Neural progenitor cell (in vitro differentiated cells): ENCODE measurements around the gene DLG2.

Source experiments
- EZH2 ChIP-seq: fragments of 200-600 bp; sonication (generic); IDR thresholded peaks from 2 replicates; pipeline ENCODE4 v1.6.1; 2017; ENCODE audit warnings: antibody characterized with exemption, mild to moderate bottlenecking, moderate library complexity
- EZH2phosphoT487 ChIP-seq: fragments of 200-600 bp; sonication (generic); IDR thresholded peaks from 2 replicates; pipeline ENCODE4 v1.6.1; 2017; ENCODE audit warnings: antibody characterized with exemption
- TF ChIP-seq, protein P1 (sequence below): fragments of 200-600 bp; sonication (generic); IDR thresholded peaks from 2 replicates; pipeline ENCODE4 v1.5.1; 2017; ENCODE audit warnings: antibody characterized with exemption, mild to moderate bottlenecking

DNA sequence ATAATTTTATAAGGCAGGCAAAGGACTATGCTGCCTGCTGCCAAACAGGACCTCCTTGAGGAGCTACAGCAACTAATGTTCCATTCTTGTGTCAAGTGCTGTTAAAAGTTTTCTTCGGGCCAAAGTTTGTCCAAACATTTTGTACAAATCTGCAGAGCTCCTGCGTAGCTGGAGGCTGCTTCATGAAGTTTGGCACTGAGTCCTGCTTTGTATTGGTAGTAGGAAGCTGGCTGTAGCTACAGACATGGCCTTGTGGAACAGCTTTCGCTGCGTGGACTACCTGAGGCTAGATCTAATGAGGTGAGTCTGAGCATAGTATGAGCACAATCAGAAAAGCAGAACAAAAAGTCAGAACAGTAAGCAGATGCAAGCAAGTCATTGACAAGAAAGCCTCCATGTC is 528.1 kb downstream of the DLG2 start:
- TF ChIP-seq, protein P1, sequence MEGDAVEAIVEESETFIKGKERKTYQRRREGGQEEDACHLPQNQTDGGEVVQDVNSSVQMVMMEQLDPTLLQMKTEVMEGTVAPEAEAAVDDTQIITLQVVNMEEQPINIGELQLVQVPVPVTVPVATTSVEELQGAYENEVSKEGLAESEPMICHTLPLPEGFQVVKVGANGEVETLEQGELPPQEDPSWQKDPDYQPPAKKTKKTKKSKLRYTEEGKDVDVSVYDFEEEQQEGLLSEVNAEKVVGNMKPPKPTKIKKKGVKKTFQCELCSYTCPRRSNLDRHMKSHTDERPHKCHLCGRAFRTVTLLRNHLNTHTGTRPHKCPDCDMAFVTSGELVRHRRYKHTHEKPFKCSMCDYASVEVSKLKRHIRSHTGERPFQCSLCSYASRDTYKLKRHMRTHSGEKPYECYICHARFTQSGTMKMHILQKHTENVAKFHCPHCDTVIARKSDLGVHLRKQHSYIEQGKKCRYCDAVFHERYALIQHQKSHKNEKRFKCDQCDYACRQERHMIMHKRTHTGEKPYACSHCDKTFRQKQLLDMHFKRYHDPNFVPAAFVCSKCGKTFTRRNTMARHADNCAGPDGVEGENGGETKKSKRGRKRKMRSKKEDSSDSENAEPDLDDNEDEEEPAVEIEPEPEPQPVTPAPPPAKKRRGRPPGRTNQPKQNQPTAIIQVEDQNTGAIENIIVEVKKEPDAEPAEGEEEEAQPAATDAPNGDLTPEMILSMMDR, result no peak
- TF ChIP-seq EZH2, result no peak
- no peak for TF ChIP-seq EZH2phosphoT487
